Right atrium auricular region (tissue), 2 donors: ENCODE data around the gene FBXL19. TPM values are rescaled to one million over a fixed set of nuclear protein-coding genes. Genes with fewer than 3 reads are reported as not detected.

ENCODE experiments used
- DNase-seq: peaks from one replicate; pipeline ENCODE4 v3.0.0-alpha.2; 2019; ENCODE audit warnings: low spot score
- H3K27ac ChIP-seq, 2 donors: fragments of 200-600 bp; sonication (generic); 1 replicate in 1 of 2; 2 replicates in 1 of 2; pipeline ENCODE4 v1.5.1; 2016 to 2019
- H3K27me3 ChIP-seq, 2 donors: fragments of 200-600 bp; sonication (generic); one replicate each; pipeline versions ENCODE4 v1.5.1 to v1.6.0; 2017 to 2019
- H3K36me3 ChIP-seq: fragments of 200-600 bp; sonication (generic); one replicate; pipeline ENCODE4 v1.5.1; 2016
- H3K4me1 ChIP-seq, 2 donors: fragments of 200-600 bp; sonication (generic); one replicate each; pipeline versions ENCODE4 v1.5.1 to v1.6.0; 2017 to 2019
- H3K4me3 ChIP-seq, 2 donors: fragments of 200-600 bp; sonication (generic); 1 replicate in 1 of 2; 2 replicates in 1 of 2; pipeline ENCODE4 v1.5.1; 2017 to 2019; ENCODE audit warnings: mild to moderate bottlenecking in 1 of 2, moderate library complexity in 1 of 2
- H3K9me3 ChIP-seq, 2 donors: fragments of 200-600 bp; sonication (generic); one replicate each; pipeline ENCODE4 v1.5.1; 2019
- total RNA-seq, 2 donors: library from RNA; depleted of rRNA; stranded (reverse); fragments of >200 nt; gene quantifications; one replicate each; pipeline ENCODE4 v1.1.0, GENCODE V29; 2016
- TF ChIP-seq, protein P1 (sequence below), 2 donors: fragments of 200-600 bp; sonication (generic); IDR thresholded peaks; one replicate each; pipeline ENCODE4 v1.5.1; 2019; ENCODE audit warnings: antibody characterized with exemption in 2 of 2

Gene FBXL19
- total RNA-seq, 2 donors from 2014 or later, result 5.7 to 7.9 TPM

DNA sequence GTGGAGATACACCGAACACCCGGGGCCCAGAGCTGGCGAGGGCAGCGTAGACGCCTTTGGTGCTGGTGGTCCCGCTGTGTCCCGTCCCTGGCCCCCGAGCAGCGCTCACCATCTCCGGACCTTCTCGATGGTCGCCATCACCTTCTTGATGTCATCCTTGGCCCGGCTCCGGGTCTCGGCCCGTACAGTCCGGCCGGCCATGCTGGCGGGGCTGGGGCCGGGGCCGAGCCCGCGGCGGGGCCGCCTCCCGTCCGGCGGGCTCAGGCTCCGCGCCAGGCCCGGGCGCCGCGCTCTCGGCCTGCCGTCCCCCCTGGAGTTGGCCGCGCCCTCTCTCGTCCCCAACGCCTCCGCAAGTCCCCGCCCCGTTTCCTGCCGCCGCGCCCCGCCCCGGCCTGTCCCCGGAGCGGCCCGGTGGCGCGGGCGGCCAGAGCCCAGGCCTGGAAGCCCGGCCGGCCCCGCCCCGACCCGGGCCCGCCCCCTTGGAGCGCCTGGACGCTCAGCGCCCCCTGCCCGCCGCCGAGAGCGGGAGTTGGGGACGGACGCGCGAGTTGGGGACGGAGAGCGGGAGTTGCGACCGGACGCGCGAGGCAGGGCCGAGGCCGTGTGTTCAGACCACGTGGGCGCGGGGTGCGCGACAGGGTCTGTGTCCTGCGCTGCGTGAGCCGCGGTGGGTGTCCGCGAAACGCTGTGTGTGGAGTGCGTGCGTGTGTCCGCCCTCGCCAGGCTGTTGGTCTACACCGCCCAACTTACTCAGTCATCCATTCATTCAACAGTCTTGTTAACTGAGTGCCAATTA lies 29.4 kb upstream of the FBXL19 start, which contains the start of gene BCL7C:
BCL7C (minus strand) TSS at position 334 of the 796 bp plus-strand sequence; CDS start at position 201, 133 bp downstream.
- Histone ChIP-seq H3K9me3 (no peaks in the 10 kb centered on the region), H3K4me1 (peaks cover 0 to 45% of the 10 kb centered on the region in 2 donors), H3K27ac (peak within 1 kb of the TSS; percentile 87 to 99), H3K4me3 (peak within 1 kb of the TSS; percentile 72 to 84), H3K27me3 (no peaks in the 10 kb centered on the region), H3K36me3 (peaks cover 15% of the 10 kb centered on the region)
- DNase-seq, result peak; percentile 89
- TF ChIP-seq, protein P1, sequence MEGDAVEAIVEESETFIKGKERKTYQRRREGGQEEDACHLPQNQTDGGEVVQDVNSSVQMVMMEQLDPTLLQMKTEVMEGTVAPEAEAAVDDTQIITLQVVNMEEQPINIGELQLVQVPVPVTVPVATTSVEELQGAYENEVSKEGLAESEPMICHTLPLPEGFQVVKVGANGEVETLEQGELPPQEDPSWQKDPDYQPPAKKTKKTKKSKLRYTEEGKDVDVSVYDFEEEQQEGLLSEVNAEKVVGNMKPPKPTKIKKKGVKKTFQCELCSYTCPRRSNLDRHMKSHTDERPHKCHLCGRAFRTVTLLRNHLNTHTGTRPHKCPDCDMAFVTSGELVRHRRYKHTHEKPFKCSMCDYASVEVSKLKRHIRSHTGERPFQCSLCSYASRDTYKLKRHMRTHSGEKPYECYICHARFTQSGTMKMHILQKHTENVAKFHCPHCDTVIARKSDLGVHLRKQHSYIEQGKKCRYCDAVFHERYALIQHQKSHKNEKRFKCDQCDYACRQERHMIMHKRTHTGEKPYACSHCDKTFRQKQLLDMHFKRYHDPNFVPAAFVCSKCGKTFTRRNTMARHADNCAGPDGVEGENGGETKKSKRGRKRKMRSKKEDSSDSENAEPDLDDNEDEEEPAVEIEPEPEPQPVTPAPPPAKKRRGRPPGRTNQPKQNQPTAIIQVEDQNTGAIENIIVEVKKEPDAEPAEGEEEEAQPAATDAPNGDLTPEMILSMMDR (IDR thresholded peaks at IDR 0.05), result peak; percentile 38 to 72

GRCh38 chr16:30894540-30895368 lies 28.6 kb upstream of the FBXL19 start:
- no peak for DNase-seq
- TF ChIP-seq, protein P1 (IDR thresholded peaks at IDR 0.05), result no peak
- peaks cover 0 to 45% of the 10 kb centered on the region in 2 donors for H3K4me1 ChIP-seq
- peaks cover 9% of the 10 kb centered on the region for H3K36me3 ChIP-seq
- H3K9me3 ChIP-seq, result no peaks in the 10 kb centered on the region
- H3K27ac ChIP-seq, result peak overlapping the region; percentile 83 to 99
- peak overlapping the region; percentile 72 to 84 for H3K4me3 ChIP-seq
- no peaks in the 10 kb centered on the region for H3K27me3 ChIP-seq

DNA sequence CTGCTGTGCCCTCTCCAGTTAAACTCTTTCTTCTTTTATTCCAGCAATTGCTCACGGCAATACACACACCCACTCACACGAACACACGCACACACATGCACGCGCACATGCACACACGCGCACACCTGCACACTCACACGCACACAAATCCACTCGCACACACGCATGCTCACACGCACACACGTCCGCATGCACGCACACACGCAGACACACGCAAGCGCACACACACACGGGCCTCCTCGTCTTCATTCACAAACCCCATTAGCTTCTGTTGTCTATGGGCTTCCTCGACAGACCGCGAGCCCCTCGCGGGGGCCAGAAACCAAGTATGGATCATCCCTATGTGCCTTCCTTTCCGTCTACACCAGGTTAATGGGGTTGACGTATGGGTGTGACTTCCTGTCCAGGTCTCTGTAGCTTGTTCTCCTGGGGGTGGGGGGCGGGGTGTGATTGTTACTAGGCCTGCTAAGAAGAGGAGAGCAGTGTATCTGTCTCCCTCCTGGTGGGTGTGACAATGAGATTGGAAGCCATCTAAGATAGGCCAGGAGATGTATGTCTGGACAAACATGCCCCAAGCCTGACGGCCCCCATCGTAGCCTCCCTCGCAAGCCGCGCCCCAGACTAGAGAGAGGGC lies 27.6 kb upstream of the FBXL19 start:
- TF ChIP-seq, protein P1 (IDR thresholded peaks at IDR 0.05), result no peak
- H3K27ac ChIP-seq, result peak overlapping the region; percentile 98 to 99

DNA sequence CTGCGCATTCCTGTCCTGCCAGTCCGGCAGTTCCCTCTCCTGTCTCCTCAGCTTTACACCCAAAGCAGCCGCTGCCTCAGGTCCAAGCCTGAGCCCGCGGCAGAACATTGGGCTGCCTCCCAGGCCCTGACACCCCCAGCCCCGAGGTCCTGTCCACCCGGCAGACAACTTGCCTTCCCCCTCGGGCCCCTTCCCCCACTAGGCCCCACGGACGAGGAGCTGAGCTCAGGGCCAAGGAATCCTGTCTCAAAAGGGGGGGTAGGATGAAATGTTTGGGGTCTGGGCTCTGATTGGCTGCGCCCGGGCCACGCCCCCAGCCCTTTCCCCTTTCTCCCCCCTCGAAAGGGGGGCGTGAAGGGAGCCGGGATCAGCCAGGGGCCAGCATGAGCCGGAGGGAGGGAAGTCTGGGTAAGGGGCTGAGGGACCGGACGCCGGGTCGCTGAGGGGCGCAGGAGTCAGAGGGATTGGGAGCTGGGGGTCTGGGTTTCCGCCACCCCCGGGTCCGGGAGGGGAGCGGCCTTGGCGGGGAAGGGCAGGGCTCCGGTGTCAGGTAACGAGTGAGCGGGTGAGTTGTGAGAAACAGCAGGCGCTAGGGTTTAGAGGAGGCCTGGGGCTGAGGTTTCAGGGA lies 27.0 kb upstream of the FBXL19 start, which contains the start of gene CTF1:
CTF1 (plus strand) TSS at position 354 of the 628 bp plus-strand sequence; CDS start at position 384, 30 bp downstream.
- H3K9me3 ChIP-seq, result no peaks in the 10 kb centered on the region

More for the DNA sequence above, 27.6 kb upstream of the FBXL19 start:
- Histone ChIP-seq H3K4me3 (peak overlapping the region; percentile 65 to 69), H3K27me3 (no peaks in the 10 kb centered on the region), H3K4me1 (peaks cover 0 to 45% of the 10 kb centered on the region in 2 donors), H3K36me3 (peaks cover 9% of the 10 kb centered on the region), H3K9me3 (no peaks in the 10 kb centered on the region)
- DNase-seq, result no peak

More for the DNA sequence above, 27.0 kb upstream of the FBXL19 start, which contains the start of gene CTF1:
- TF ChIP-seq, protein P1 (IDR thresholded peaks at IDR 0.05), result no peak
- H3K27me3 ChIP-seq, result no peaks in the 10 kb centered on the region
- peak within 1 kb of the TSS; percentile 65 to 69 for H3K4me3 ChIP-seq
- peaks cover 0 to 45% of the 10 kb centered on the region in 2 donors for H3K4me1 ChIP-seq
- peak within 1 kb of the TSS; percentile 98 to 99 for H3K27ac ChIP-seq
- peaks cover 5% of the 10 kb centered on the region for H3K36me3 ChIP-seq
- DNase-seq, result peak; percentile 79
